GM19240 (cell line): ENCODE measurements around the gene EPHB2.

Source experiments
- DNase-seq: peaks from one replicate; pipeline ENCODE4 v3.0.0; 2011; ENCODE audit warnings: low spot score; ENCODE audit not compliant: insufficient read length

Gene EPHB2

DNA sequence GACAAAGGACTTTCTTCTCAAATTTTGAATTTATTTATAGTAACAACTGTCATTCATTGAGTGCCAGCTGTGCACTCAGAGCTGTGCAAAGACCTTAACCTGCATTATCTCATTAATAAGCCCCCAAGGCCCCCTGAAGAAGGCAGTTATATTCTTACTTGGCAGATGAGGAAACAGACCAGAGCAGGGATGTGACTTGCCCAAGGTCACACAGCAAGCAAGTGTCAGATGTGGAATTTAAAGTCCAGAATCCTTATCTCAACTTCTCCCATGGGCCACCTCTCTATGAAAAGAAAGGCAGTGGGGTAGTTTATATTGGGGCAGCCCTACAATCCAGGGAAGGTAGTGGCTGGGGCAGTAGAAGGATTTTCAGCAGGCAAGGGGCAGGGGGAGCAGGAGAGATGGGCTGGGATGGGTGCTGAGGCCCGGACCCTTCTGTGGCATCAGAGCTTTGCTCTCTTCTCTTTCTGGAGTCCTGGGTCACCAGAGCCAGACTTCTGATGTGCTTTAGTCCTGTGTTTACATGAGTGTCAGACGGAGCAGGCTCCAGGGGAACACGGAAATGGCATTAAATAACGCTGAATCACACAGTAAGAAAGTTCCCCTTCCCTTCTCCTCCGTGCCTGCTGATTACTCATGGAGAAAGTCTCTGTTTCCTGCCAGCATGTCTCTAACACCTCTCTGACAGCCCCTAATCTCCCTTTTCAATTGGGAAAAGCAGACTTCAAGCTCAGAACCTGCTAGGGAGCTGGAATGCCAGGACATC lies 39.5 kb downstream of the EPHB2 start:
- peak; percentile 27 for DNase-seq

DNA sequence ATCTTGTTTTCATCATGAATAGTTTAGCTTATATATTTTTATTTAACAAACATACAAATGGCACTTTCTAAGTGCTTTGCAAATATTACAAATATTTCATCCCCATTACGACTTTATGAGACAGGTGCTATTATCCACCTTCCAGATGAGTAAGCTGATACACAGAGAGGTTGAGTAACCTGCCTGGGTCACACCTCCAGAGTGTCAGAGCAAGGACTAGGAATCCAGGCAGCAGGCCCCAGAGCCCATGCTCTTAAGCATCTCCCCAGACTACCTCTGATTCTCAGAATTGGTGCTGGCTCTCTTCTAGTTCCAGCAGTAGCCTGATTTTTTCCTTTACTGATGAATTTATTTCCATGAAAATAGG lies 40.0 kb downstream of the EPHB2 start:
- no peak for DNase-seq

DNA sequence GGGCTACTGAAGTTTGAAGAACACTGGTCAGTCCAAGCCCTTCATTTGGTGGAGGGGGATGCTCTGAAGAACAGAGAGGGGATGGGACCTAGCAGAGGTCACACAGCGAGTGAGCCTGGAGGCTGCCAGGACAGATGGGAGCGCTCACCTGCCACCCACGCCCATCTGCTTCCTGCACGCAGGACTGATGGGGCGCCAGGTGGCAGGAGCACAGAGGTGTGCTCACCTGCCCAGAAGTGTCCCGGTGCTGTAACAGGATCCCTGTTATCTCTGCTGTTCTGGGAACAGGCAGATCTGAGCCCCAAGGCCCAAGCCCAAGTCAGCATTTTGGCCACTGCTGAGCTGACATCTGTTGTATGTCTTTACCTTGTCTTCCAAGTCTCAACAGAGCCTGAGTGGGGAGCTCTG lies 40.5 kb downstream of the EPHB2 start:
- DNase-seq, result no peak

DNA sequence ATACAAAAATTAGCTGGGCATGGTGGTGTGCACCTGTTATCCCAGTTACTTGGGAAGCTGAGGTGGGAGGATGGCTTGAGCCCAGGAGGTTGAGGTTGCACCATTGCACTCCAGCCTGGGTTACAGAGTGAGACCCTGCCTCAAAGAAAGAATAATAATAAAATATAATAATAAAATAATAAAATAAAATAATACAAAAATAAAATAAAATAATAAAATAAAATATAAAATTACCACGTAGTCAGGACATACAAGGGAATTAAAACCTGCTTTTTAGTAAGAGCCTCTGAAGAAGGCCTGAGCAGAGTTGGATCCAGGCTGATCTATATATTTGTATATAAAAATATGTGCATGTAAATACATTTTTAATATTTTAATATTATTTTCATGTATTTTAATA lies 41.7 kb downstream of the EPHB2 start:
- DNase-seq, result no peak

DNA sequence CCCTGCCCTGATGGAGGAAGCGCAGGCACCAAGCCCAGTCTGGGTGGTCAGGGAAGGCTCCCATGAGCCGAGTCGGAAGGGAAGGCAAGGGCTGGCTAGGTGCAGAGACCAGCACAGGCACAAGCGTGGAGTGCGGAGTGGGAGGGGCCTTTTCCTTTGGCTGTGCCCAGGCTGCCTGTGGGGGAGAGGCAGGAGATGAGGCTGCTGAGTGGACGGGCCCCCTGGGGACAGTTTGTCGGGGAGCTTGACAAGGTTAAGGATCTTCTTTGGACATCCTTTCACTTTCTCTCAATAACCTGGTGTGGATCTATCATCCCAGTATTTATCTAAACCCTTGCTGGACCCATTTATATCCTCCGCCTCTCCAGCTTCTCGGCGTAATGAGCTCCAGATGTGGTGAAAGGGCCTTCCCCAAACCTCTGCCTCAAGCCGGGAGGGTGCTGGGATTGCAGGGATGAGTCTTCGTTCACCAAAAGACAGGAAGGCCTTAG lies 42.9 kb downstream of the EPHB2 start:
- DNase-seq, result no peak

DNA sequence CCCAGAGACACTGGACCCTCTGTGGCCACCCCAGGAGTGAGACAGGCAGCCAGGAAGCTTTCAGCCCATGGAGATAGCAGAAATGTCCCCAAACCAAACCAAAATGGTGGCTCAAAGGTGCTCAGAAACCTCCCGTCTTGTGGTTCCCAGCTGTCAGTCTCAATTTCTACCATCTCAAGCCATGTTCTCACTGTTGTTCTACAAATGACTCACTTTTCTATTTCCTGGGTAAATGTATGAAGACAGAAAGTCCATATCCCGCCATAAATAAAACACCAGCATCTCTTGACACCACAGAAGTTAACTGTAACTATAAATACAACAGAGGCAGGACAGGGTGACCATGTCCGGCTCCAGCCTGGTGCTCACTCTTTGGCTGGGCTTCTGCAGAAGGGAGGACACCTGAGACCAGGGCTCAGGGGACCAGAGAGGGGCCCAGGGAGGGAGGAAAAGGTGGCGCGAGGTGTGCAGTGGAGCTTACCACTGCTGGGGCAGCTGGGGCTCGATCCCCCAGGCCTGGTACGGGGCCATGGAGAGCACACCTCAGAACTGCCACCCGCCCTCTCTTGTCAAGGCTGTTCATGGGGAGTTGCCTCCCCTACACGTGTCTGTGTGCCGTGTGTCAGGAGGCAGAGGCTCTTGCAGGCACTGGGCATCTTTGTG lies 43.6 kb downstream of the EPHB2 start:
- DNase-seq, result peak; percentile 55

DNA sequence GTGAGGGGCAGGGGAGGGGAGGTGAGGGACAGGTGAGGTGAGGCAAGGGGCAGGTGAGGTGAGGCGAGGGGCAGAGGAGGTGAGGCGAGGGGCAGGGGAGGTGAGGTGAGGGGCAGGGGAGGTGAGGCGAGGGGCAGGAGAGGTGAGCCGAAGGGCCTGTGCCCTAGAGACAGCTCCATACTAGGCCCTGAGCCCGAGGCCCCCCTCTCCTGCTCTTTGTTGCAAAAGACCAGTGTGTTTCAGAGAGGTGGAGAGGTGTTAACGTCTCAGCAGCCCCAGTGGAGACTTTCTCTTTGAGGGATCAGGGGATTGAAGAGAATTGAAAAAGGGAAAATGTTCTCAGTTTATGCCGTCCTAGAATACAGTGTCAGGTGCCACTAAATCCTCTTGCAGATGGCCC lies 44.2 kb downstream of the EPHB2 start:
- no peak for DNase-seq

DNA sequence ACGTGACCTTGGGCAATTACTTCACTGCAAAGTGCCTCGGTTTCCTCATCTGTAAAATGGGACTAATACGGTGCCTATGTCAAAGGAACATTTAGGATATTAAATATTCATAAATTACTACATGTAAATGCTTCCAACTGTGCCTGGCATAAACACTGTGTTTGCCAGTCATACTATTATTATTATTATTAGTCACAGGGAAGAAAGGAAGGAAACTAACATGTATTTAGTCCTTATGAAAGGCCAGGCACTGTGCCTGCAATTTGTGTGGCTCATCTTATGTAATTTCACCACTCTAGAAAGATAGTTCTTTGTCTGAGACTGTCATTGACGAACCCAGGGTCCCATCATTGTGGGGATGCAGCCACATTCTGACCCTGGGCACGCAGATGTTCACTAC lies 45.0 kb downstream of the EPHB2 start:
- DNase-seq, result no peak

DNA sequence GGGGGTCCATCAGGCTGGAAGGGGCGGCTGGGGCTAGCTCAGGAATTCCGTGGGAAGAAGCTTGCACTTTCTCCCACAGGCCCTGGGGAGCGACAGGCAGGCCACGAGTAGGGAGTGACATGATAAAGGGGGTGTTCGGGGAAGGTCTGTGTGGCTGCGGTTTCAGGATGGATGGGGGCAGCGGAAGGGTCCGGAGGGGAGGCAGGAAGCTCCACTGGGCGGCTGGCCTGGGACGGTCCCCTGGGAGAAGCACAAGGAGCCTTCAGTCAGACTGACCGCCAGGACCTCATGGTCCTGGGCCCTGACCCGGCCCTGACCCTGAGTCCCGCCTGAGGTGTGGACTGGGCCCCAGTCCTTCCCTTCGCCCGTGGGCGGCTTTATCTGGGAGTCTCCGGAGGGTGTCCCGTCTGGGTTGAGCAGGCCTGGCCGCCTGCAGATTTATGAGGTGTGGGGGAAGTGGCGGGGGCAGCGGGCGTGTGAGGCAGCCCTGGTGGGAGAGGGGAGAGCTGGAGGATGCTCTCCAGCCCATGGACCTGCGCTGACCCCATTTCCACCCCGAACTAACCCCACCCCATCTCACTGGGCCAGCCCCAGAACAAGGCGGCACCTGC lies 45.6 kb downstream of the EPHB2 start:
- DNase-seq, result no peak

DNA sequence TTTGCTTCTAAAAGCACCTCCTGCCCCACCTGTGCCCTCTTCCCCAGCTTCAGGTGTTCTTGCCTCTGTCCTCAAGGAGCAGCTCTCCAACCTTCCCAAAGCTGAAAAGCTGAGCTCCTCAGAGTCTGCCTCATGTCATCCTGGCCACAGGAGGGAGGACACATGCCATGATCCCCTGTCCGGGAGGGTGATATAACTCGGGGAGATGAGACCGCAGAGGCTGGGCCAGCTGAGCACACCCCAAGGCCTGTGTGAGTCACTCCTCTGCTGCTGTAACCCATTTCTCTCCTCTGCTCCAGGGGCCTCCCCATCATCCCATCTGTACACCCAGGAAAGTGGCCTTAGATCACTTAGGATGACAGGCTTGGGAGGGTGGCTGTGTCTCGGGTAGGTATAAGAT lies 49.8 kb downstream of the EPHB2 start:
- no peak for DNase-seq

DNA sequence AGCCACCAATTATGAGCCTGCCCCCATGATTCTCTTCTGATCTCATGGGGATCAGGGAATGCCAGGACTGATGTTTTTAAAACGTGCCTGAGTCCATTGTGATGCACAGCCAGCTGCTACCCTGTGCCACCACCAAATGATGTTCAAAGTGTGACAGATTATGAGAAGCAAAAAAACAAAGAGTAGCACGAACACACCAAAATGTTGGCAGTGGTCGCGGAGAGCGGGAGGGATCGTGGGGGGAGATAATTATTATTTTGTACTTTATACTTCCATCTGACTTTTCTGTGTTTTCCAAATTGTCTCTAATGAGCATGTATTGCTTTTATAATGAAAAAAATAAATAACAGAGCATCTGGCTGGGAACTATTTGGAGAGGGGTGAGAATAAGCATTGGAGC lies 50.5 kb downstream of the EPHB2 start:
- no peak for DNase-seq

DNA sequence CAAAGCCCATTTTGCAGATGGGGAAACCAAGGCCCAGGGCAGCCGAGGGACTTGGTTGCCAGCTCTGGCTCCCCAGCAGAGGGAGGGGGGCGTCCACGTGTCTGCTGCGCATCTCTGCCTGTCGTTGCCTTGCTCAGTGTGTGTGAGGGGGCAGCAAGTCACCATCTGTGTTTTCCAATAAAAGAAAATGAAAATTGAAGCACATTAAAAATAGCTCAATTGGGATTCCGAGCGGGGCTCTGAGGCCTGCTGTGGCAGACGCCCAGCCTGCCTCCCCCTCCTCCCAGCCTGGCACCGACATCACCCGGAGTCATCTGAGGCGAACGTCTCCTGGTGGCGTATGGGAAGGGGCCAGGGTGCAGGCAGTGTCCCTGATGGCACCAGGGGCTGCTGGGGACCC lies 51.2 kb downstream of the EPHB2 start:
- no peak for DNase-seq

DNA sequence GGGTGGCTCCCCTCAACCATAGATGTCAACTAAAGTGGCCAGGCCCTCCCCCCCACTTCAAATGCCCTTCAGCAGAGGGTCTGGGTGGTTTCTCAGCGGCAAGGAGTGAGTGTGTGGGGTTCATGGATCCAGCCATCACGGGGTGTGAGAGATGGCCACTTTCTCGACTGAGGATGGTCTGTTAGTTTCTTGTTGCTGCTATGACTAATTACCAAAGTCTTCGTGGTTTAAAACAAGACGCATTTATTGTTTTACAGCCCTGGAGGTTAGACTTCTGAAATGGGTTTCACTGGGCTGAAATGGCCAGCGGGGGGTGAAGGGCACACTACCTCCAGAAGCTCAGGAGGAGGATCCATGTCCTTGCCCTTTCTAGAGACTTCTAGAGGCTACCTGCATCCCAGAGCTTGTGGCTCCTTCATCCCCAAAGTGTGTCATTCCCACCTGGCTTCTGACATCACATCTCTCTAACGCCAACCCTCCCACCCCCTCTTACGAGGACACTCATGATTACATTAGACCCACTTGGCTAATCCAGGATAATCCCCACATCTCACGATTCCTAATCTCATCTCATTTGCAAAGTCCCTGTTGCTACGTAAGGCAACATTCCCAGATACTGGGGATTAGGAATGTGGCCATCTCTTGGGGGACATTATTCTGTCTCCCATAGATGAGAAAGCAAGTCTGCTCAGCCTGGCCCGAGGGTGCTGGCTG lies 53.0 kb downstream of the EPHB2 start:
- peak; percentile 48 for DNase-seq

DNA sequence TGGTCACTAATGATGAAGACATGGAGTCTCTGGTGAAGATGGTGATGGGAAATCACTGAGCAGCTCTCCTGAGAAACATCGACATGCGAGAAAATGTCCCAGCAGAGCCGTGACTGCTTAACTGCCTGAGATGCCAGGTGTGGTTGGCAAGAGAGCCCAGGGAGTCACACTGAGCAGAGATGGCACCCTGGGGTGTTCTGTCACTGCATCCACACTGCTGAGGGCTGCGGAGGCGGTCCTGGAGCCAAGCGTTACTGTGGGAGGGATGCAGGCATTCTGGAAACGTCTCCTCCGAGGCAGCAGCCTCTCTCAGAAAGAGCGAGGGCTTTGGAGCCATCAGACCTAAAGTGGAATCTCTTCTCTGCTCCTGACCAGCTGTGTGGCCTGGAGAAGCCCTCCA lies 57.2 kb downstream of the EPHB2 start:
- DNase-seq, result no peak

DNA sequence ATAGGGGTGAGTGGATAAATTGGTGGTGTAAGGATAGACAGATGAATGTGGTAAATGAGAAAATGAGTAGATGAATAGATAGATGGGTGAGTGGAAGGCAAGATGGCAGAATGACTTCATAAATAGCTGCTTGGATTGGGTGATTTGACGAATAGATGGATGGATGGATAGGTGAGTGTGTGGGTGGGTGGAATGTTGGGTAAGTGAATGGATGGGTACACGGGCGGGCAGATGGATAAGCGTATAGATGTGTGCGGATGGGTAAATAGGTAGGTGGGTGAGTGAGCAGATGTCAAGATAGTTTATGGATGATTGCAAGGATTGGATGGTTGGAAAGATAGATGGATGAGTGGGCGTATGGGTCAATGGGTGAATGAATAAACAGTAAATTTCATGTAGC lies 59.3 kb downstream of the EPHB2 start:
- DNase-seq, result no peak

DNA sequence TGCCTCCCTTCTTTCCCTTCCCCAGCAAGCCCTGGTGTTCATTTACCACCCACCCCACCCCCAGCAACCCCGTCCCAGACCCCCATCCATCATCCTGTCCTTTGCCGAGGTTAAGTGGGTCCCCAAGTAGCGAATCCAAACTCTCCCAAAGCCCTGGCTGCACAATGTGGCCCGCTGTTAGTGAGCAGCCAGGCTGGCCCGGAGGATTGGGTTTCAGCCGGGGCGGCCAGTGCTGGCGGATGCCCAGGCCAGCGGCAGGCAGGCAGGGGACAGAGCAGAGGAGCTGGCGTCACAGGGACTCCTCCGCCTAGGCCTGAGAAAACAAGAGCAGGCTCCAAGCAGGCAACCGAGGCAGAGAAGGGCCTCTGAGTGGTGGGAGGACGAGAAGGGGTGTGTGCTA lies 61.4 kb downstream of the EPHB2 start:
- no peak for DNase-seq

DNA sequence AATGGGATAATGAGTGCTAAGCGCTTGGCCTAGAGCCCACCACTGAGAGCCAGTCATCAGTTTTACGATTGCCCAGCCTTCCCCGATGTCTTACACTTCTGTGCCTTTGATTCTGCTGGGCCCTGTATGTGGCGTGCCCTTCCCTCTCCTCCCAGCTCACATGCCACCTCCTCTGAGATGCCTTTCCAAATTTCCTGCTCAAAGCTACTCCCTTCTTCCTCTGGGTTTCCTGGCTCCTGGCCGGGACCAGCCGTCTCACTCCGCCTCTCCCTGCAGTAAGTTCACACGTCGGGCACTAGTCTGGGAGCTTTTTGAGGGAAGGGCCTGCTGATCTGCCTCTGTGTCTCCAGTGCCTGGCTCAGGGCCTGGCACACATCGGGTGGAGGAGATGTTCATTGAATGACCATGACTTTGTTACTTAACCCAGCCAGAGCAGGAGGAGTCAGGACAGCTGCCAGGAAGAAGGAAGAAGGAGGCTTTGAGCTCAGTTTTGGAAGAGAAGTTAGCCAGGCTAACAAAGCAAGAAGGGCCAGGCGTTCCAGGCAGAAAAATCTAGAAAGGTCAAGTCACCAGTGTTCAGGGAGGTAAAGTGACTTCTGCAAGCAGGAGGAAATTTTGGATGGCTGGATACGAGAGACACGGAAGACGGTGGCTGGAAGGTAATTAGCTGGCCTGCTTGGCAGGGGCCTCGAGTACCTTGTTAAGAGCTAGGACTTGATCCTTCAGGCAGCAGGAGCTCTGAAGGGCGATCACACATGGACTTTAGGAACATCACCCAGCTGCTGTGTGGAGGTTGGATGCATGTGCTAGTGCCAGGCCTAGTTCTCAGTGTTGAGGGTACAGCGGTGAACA lies 63.6 kb downstream of the EPHB2 start:
- no peak for DNase-seq

DNA sequence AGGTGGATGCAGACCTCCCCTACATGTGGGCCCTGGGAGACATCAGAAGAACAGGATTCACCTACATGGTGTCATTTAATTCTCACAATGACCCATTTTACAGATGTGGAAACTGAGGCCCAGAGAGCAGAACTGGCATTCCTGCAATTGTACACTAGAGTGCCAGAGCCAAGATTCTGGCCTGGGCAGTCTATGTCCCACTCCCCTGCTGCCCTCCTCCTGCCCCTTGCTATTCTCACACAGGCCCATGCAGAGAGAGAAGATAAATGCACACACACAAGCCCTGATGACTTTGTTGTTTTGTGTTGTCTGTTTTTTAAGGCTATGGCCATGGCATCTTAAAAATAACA lies 64.2 kb downstream of the EPHB2 start:
- no peak for DNase-seq

DNA sequence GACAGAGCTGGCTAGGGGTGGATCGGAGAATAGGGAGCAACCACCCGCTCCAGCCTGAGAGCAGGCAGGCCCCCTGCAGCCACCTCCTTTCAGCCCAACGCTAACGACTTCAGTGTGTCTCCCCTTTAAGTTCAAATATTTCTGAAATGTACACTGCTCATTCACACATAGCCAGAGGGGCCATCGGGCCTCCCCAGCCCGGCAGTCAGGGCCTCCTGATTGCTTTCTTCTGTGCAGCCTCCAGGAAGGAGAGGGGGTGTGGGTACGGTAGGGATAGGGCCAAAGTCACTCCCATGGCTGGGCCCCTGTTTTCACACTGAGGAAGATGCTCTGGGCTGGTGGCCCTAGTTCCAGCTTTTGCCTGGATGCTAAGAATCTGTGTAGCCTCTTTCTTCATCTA lies 64.8 kb downstream of the EPHB2 start:
- DNase-seq, result no peak

DNA sequence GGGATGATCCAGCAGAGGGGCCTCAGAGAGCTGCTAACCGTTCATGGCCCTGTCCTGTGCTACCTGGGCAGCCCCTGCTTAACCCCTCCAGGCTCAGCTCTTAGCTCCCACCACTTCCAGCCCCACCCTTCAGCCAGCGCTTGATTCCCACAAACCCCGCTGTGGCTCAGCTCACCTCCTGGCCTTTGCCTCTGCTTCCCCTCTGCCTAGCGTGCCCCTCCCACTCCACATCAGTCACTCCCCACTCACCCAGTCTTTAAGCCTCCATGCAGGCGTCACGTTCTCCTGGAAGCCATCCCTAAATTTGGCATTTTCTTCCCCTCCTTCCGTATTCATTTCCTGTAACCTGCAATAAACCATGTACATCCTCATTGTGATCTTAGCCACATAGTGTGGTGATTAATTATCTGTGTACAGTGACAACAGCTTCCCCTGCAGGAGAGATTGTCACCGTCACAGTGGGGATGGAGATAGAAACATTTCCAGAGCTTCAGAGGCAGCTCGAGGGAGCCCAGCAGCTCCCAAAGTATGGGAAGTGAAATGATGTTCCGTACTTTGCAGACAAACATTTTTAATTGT lies 65.5 kb downstream of the EPHB2 start:
- DNase-seq, result no peak
